ENCODE results near the gene RALGPS2. TPM values are rescaled to one million over a fixed set of nuclear protein-coding genes. Genes with fewer than 3 reads are reported as not detected.
"Not testable (repeated sequence)": the region's sequence is repeated elsewhere in the genome, so short reads cannot be mapped to it uniquely, and the experiment has no call there.

The RALGPS2 gene
- total RNA-seq, 6 experiments from 2014 or later, result 21.0 to 38.3 (median 28.4) TPM

DNA sequence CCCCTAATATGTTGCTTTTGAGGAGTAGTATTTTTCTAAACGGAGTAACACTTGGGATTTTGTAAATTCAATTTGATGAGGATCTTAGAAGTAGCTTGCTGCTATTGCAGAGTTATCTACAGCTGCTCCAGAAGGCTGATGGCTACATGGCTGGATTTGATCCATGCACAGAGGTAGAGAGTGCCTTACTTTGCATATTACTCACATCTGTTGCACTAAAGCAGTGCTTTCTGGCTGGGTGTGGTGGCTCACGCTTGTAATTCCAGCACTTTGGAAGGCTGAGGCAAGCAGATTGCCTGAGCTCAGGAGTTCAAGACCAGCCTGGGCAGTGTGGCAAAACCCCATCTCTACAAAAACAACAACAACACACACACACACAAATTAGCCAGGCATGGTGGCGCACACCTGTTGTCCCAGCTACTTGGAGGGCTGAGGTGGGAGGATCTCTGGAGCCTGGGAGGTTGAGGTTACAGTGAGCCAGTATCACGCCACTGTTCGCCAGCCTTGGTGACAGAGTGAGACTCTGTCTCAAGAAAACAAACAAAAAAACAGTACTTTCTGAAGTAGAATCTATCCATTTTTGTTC lies 24.6 kb downstream of the RALGPS2 start:
- no peaks in the 10 kb centered on the region for H3K27me3 ChIP-seq
- H3K27ac ChIP-seq, result no peak overlapping the region
- TF ChIP-seq POLR2A (IDR thresholded peaks at IDR 0.05), result no peak
- TF ChIP-seq, protein P1, sequence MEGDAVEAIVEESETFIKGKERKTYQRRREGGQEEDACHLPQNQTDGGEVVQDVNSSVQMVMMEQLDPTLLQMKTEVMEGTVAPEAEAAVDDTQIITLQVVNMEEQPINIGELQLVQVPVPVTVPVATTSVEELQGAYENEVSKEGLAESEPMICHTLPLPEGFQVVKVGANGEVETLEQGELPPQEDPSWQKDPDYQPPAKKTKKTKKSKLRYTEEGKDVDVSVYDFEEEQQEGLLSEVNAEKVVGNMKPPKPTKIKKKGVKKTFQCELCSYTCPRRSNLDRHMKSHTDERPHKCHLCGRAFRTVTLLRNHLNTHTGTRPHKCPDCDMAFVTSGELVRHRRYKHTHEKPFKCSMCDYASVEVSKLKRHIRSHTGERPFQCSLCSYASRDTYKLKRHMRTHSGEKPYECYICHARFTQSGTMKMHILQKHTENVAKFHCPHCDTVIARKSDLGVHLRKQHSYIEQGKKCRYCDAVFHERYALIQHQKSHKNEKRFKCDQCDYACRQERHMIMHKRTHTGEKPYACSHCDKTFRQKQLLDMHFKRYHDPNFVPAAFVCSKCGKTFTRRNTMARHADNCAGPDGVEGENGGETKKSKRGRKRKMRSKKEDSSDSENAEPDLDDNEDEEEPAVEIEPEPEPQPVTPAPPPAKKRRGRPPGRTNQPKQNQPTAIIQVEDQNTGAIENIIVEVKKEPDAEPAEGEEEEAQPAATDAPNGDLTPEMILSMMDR (IDR thresholded peaks at IDR 0.05), result no peak
- peaks cover 0 to 28% (median 8%) of the 10 kb centered on the region in 4 donors for H3K4me1 ChIP-seq
- 91% methylated on average over 1 of the region's 5 CpGs for WGBS (ENCODE audit: insufficient coverage, low coverage, low lambda C conversion rate, missing lambda C conversion rate)
- intact Hi-C loops (cut with DNase I), result no loop called here
- ATAC-seq (no peak), DNase-seq (no peak)
- no peak overlapping the region for H3K4me3 ChIP-seq
- H3K9me3 ChIP-seq, result no peaks in the 10 kb centered on the region
- H3K36me3 ChIP-seq, result no peaks in the 10 kb centered on the region

DNA sequence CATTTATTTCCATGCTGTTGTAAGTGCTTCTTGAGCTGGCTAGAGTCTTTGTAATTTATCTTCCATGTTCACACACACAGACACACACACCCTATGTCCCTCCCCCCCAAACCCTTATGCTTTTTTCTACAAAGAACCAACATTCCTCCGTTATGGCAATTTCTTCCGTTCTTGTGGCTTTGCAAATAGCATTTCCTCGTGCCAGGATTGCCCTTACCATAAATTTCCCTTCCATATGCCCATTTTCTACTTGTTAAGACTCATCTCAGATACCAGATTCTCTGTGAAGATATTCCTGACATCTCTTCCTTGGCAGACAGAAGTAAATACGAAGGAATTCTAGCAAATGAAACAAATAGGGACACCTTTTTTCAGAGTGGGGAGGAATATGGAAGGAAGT lies 26.0 kb downstream of the RALGPS2 start:
- TF ChIP-seq POLR2A (IDR thresholded peaks at IDR 0.05), result no peak
- TF ChIP-seq, protein P1 (IDR thresholded peaks at IDR 0.05), result no peak
- H3K9me3 ChIP-seq, result peaks cover 0 to 4% (median 0%) of the 10 kb centered on the region in 4 donors
- no peaks in the 10 kb centered on the region for H3K36me3 ChIP-seq
- no peak for DNase-seq
- H3K27ac ChIP-seq, result no peak overlapping the region
- peaks cover 0 to 16% (median 3%) of the 10 kb centered on the region in 4 donors for H3K4me1 ChIP-seq
- no peaks in the 10 kb centered on the region for H3K27me3 ChIP-seq
- no peak overlapping the region for H3K4me3 ChIP-seq
- ATAC-seq, result no peak
- 80% methylated on average over 4 of the region's 4 CpGs for WGBS (ENCODE audit: insufficient coverage, low coverage, low lambda C conversion rate, missing lambda C conversion rate)
- intact Hi-C loops (cut with DNase I), result no loop called here

DNA sequence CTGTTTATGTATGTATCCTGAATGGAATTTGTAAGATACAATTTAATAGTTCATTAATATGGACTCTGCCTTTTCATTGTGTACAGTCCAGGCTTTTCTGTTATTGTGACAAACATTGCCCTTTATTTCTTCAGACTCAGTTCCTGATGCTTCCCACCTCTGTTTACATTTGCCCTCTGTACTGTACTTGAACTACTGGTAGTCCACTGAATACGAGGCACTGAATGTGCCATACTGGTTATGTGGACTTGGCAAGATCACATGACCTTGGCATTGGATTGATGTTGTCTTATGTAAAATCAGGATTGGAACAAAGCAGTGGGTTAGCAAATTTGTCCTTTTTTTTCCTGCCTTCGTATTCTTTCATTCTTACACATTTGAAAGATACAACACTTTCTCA lies 27.8 kb downstream of the RALGPS2 start:
- 15% methylated on average over 2 of the region's 2 CpGs for WGBS (ENCODE audit: insufficient coverage, low coverage, low lambda C conversion rate, missing lambda C conversion rate)
- peak; percentile 70 to 78 (median 74) for ATAC-seq

GRCh38 chr1:178754655-178755256 lies 29.7 kb downstream of the RALGPS2 start:
- ATAC-seq; H3K27me3 ChIP-seq; H3K27ac ChIP-seq; H3K36me3 ChIP-seq; H3K4me3 ChIP-seq; H3K9me3 ChIP-seq; DNase-seq; intact Hi-C loops (cut with DNase I): not testable (repeated sequence)
- H3K4me1 ChIP-seq, result peaks cover 0 to 16% (median 0%) of the 10 kb centered on the region in 4 donors
- WGBS (ENCODE audit: insufficient coverage, low coverage, low lambda C conversion rate, missing lambda C conversion rate), result 88% methylated on average over 3 of the region's 3 CpGs

More for the DNA sequence above, 27.8 kb downstream of the RALGPS2 start:
- Histone ChIP-seq H3K4me1 (peaks cover 0 to 16% (median 0%) of the 10 kb centered on the region in 4 donors), H3K36me3 (no peaks in the 10 kb centered on the region), H3K27me3 (no peaks in the 10 kb centered on the region), H3K27ac (peak overlapping the region in 1 of 3 donors; percentile 12), H3K9me3 (peaks cover 0 to 4% (median 0%) of the 10 kb centered on the region in 4 donors), H3K4me3 (no peak overlapping the region)
- DNase-seq, result no peak
- intact Hi-C loops (cut with DNase I), result no loop called here
- no peak for TF ChIP-seq POLR2A (IDR thresholded peaks at IDR 0.05)
- TF ChIP-seq, protein P1 (IDR thresholded peaks at IDR 0.05), result no peak

DNA sequence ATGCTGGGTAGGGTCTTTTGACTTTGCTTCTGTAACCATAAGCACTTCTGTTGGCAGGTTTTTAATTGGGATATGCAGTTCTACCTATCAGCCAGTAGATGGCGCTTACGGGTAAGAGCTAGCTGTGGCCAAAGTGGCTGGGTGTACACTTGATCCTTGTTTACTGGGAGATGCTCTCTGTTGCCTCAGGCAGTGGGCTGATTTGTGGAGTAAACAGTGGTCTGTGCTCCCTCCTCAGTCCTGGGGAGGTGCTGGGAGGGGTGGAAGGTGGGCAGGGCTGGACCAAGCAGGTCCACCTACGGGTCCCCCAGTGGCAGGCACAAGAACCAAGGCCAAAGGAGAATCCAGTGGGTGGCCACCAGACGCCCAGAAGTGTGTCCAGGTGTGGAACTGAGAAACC lies 43.4 kb downstream of the RALGPS2 start:
- Histone ChIP-seq H3K9me3 (no peaks in the 10 kb centered on the region), H3K4me3 (no peak overlapping the region), H3K27me3 (no peaks in the 10 kb centered on the region), H3K36me3 (no peaks in the 10 kb centered on the region), H3K27ac (no peak overlapping the region), H3K4me1 (no peaks in the 10 kb centered on the region)
- DNase-seq (no peak), ATAC-seq (peak; percentile 73 to 88 (median 82))
- WGBS (ENCODE audit: insufficient coverage, low coverage, low lambda C conversion rate, missing lambda C conversion rate), result 27% methylated on average over 3 of the region's 4 CpGs
- intact Hi-C loops (cut with DNase I), result loop anchor here in 1 of 2 donors (5.0 to 10.0 kb wide), 2 partner anchors 224 to 234 kb away; no protein-coding TSS in a partner anchor
- TF ChIP-seq, protein P1 (IDR thresholded peaks at IDR 0.05), result peak; percentile 60 to 79 (median 70)
- TF ChIP-seq POLR2A (IDR thresholded peaks at IDR 0.05), result no peak

Measured in right lobe of liver (tissue), 6 donors.